HG03460 (cell line): ENCODE measurements around the gene KNTC1.
"Not testable (repeated sequence)": the region's sequence is repeated elsewhere in the genome, so short reads cannot be mapped to it uniquely, and the experiment has no call there.

ENCODE experiments used
- ATAC-seq: cut with Tn5 transposase; IDR thresholded peaks from one replicate; pipeline ENCODE4 v1.9.1; 2021; ENCODE audit not compliant: unreplicated experiment

Gene KNTC1

DNA sequence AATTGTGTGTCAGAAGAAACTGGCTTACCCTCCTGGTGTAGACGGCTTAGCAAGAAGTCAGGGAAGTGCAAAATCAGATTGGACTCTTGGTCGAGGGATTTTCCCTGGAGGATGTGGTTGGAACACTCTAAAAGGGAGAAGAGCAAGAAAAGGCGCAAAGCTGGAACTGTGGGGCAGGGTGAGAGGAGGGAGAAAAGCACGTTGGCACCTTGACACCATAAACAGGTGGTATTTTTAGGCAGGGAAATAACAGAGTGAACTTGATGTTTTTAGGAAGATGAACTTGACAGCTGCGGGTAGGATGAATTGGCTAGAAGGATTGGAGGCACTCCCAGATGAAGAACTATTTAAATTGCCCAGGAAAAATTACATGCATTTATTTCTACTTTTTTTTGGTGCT is 108.4 kb downstream of the KNTC1 start:
- no peak for ATAC-seq

DNA sequence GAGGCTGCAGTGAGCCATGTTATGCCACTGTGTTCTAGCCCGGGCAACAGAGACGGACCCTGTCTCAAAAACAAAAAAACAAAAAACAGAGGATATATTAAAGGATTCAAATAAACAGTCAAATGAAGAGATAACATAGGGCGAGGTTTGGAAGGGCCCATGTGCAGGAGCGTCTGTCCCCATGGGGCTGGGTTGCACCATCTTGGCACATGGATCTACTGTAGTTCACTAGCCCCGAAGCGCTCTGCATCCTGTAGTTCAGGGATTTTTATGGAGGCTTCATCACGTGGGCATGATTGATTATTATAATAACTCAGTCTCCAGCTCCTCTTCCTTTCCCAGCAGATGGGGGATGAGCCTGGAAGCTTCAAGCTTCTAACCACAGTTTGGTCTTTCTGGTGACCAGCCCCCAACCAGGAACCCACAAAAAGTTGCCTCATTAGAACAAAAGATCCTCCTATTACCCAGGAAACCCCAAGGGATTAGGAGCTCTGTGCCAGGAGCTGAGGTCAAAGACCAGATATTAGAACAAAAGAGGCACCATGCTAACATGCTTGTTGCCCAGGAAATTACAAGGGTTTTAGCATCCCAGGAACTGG is 116.3 kb downstream of the KNTC1 start:
- ATAC-seq = no peak

DNA sequence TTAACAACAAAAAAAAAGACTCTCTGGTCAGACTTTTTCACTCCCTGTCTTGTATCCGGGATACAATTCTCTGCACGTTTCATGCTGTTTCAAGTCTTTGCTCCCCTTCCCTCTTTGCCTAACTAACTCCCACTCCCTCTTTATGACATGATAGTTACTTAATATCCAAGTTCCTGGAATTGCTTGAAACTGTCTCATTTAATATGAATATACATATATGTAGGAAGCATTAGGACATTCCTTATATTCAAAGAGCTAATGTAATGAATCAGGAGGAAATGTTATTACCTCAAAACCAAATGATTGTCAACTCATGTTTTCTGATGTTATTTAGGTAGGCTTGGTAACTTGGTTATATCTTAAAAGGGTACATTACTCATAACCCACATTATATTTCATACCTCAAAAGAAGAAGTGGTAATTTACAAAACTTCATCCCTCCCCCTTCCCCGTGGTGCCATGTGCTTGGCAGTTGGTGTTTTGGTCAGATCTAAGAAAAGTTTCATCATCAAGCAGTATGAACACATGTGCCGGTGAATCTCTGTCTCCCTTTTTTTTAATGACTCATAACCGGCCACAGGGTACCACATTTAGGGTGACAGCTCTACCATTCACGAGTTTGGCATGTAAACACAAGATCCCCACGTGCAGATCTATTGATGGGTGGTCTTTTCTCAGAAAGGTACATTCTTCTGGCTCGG is 119.6 kb downstream of the KNTC1 start:
- peak; percentile 86 for ATAC-seq

DNA sequence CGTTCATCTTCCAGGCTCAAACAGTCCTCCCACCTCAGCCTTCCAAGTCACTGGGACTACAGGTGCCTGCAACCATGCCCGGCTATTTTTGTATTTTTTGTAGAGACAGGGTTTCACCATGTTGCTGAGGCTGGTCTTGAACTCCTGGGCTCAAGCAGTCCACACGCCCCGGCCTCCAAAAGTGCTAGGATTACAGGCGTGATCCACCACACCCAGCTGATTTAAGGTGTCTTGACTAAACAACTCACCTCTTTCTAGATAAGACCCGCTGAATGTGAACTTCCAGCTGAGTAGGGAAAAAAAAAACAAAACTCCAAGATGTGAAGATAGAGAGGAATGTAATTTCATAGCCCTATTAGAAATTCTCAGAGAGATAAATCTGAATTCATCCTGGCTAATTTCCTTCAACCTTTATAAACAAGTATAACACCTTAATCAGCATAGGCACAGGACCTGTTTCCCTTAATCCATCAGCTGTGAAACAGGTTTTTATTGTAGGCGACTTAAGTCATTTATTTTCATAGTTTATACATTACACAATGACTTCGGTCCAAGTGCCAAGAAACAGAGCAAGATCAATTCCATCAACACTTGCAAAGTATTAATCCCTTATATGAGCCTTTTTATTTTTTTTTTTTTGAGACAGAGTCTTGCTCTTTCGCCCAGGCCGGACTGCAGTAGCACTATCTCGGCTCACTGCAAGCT is 124.6 kb downstream of the KNTC1 start:
- no peak for ATAC-seq

DNA sequence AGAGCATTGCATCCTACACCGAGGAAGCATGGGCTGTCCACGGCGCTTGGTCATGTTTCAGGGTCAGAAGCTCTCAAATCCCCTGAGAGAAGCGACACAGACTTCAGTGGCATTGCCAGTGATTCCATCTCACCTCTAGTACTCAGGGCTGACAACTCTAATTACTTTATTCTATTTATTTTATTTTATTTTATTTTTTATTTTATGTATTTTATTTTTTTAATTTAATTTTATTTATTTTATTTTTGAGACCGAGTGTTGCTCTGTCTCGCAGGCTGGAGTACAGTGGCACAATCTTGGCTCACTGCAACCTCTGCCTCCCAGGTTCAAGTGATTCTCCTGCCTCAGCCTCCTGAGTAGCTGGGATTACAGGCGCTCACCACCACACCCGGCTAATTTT is 126.2 kb downstream of the KNTC1 start:
- ATAC-seq = not testable (repeated sequence)

DNA sequence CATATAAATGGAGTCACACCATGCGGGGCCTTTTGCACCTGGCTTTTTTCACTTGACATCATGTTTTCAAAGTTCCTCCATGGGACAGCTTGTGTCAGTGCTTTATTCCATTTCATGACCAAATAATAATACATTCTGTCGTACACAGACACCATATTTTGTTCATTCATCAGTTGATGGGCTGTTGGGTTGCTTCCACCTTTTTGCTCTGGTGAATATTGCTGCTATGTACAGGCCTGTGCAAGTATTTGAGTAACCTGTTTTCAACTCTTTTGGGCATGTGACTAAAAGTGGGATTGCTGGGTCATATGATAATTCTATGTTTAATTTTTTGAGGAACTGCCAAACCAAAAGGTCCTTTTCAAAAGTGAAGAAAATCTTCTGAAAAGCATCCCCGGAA is 129.2 kb downstream of the KNTC1 start:
- no peak for ATAC-seq

DNA sequence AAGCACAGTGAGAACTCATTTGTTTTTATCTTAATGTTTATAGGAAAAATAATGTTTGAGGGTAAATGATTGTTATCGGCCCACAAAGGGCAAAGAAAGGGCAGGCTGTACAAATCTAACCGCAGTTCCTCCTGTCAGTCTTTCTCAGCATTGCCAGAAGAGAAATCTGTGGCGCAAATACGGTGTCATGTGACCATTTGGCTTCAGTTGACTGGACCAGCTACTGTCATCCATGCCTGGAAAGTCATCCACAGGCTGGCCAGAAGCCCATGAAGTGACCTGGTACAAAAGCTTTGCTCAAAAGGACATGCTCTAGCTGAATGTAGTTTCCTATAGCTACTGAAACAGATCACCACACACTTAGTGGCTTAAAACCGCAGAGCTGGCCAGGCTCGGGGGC is 132.5 kb downstream of the KNTC1 start:
- no peak for ATAC-seq

DNA sequence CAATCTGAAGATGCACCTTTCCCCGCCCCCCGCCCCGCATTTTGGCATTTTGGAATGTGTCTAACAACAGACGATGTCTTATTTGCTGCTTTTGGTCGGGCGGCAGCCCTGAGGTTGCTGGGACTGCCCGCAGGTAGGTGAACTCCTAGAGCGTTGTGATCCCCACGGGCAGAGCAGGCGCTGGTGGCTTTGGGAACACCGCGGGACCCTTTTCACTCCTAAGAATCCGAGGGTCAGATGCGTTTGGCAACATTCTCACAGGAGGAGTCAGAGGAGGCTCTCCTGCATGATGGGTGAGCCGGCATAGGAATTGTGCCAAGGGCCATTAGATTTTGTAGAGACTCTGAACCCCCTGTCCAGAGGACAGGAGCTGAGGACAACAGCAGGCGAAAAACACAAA is 134.2 kb downstream of the KNTC1 start:
- no peak for ATAC-seq

DNA sequence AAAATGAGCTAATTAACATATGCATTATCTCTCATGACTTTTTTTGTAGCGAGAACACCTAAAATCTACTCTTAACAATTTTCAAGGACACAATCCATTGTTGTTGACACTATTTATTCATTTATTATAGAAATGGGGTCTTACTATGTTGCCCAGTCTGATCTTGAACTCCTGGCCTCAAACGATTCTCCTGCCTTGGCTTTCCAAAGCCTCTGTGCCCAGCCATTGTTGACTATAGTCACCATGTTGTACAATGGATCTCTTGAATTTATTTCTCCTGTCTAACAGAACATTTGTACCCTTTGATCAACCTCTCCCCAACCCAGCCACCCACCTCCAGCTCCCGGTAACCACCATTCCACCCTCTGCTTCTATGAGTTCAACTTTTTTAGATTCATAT is 134.9 kb downstream of the KNTC1 start:
- ATAC-seq = no peak

DNA sequence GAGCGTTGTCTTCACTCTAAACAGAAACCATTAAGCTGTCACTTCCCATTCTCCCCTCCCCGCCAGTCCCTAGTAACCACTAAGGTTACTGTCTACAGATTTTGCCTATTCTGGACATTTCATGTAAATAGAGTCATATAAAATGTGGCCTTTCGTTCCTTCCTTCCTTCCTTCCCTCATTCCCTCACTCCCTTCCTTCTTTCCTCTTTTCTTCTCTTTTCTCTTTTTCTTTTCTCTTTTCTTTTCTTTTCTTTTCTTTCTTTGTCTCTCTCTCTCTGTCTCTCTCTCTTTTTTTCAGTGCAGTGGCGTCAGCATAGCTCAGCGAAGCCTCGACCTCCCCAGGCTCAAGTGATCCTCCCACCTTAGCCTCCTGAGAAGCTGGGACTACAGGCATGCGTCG is 138.3 kb downstream of the KNTC1 start:
- no peak for ATAC-seq

DNA sequence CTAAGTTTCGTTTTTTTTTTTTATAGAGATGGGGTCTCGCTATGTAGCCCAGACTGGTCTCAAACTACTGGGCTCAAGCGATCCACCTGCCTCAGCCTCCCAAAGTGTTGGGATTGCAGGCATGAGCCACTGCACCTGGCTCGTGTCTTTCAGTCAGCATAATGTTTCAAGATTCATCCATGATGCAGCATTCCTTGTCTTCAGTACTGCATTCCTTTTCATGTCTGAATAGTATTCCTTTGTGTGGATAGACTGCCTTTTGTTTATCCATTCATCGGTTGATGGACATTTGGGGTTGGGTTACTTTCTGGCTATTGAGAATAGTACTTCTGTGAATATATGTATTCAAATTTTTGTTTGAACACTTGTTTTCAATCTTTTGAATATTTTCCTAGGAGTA is 138.7 kb downstream of the KNTC1 start:
- ATAC-seq = no peak

DNA sequence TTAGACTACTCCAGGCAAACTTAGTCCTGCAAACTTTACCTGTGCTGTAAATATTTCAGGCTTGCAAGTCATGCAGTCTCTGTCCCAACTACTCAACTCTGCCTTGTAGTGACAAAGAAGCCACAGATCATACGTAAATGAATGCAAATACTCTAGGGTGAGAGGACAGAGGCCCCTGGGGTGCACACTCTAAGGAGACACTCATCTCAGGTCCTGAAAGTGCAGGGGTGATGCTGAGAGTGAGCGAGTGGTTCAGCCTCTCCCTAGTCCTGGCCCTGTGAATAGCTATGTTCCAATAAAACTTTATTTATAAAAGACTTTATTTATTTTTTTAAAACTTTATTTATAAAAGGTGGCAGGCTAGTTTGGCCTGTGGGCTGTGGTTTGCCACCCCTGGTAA is 141.2 kb downstream of the KNTC1 start:
- no peak for ATAC-seq

DNA sequence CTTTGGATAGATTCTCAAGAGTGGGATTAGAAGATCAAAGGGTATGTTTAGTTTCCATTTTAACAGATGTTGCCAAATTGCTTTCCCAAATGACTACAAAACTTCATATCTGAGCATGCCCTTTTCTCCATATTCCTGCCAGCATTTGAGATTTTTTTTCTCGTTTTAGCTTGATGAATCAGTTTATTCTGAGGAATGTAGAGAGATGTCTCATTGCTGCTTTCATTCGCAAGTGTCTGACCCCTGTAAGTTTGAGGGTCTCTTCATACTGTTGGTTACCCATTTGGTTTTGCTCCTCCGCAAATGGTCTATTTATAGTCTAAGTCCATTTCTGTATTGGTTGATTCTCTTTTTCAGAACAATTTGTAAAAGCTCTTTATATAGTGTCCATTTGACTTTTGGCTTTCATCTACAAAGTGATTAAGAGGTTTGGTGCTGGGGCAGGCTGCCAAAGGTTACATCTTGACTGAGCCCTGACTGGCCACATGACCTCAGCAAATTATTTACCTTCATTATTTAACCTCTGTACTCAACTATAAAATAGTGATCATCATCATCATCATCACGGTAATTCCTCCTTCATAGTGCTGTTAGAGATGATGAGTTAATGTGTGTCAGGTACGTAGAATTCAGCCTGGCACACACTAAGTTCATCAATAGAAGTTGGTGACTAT is 142.5 kb downstream of the KNTC1 start:
- no peak for ATAC-seq

DNA sequence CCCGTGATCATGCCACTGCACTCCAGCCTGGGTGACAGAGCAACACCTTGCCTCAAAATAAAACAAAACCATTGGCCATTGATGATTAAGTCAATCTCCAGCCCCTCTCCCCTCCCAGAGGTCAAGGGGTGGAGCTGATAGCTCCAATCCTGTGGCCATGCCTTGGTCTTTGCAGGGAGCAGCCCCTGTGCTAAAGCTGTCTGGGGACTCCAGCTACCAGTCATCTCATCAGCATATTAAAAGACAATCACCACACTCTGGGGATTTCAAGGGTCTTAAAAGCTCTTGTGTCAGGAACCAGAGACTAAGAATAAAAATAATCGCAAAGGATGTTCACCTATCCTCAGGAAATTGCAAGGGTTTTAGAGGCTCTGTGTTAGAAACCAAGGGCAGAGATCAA is 145.5 kb downstream of the KNTC1 start:
- no peak for ATAC-seq
